ENCODE results near the gene TES. TPM values are rescaled to one million over a fixed set of nuclear protein-coding genes. Genes with fewer than 3 reads are reported as not detected.

Gene TES
- total RNA-seq, 6 experiments from 2014 or later = 6.0 to 22.3 (median 12.5) TPM

DNA sequence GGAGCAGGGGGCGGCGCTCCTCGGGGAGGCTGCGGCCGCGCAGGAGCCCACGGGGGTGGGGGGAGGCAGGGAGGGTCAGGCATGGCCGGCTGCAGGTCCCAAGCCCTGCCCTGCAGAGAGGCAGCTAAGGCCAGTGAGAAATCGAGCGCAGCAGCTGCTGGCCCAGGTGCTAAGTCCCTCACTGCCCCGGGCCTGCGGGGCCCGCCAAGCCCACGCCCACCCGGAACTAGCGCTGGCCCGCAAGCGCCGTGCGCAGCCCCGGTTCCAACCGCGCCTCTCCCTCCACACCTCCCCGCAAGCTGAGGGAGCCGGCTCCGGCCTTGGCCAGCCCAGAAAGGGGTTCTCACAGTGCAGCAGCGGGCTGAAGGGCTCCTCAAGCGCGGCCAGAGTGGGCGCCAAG is 28.3 kb upstream of the TES start:
- TF ChIP-seq, protein P1, sequence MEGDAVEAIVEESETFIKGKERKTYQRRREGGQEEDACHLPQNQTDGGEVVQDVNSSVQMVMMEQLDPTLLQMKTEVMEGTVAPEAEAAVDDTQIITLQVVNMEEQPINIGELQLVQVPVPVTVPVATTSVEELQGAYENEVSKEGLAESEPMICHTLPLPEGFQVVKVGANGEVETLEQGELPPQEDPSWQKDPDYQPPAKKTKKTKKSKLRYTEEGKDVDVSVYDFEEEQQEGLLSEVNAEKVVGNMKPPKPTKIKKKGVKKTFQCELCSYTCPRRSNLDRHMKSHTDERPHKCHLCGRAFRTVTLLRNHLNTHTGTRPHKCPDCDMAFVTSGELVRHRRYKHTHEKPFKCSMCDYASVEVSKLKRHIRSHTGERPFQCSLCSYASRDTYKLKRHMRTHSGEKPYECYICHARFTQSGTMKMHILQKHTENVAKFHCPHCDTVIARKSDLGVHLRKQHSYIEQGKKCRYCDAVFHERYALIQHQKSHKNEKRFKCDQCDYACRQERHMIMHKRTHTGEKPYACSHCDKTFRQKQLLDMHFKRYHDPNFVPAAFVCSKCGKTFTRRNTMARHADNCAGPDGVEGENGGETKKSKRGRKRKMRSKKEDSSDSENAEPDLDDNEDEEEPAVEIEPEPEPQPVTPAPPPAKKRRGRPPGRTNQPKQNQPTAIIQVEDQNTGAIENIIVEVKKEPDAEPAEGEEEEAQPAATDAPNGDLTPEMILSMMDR (IDR thresholded peaks at IDR 0.05) = no peak
- no peak for TF ChIP-seq POLR2A (IDR thresholded peaks at IDR 0.05)
- WGBS (ENCODE audit: insufficient coverage, low coverage, low lambda C conversion rate, missing lambda C conversion rate) = 80% methylated on average over 1 of the region's 30 CpGs
- Histone ChIP-seq H3K36me3 (no peaks in the 10 kb centered on the region), H3K27ac (no peak overlapping the region), H3K9me3 (no peaks in the 10 kb centered on the region), H3K27me3 (no peaks in the 10 kb centered on the region), H3K4me1 (no peaks in the 10 kb centered on the region), H3K4me3 (no peak overlapping the region)
- ATAC-seq (no peak), DNase-seq (no peak)
- intact Hi-C loops (cut with DNase I) = loop anchor here (5.0 kb wide), 1 partner anchor 55 kb away; no protein-coding TSS in a partner anchor

DNA sequence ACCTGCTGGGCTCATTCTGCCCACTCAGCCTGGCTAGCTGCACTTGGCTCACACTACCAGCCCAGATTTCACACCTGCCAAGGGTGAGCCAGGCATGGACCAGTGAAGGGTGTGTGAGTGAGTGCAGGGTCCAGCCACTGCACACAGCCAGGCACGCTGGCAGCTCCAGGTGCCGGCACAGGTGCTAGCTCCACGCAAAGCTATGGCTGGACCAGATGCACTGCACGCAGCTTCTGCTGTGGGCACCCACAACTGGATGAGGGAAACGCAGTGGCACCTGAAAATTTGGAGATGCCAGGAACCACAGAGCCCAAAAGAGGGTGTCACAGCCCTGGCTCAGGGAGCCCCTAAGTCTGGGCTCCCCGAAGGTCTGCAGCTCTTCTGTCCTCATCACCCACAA is 24.9 kb upstream of the TES start:
- no peaks in the 10 kb centered on the region for H3K9me3 ChIP-seq
- intact Hi-C loops (cut with DNase I) = no loop called here
- no peak overlapping the region for H3K27ac ChIP-seq
- no peaks in the 10 kb centered on the region for H3K27me3 ChIP-seq
- no peak overlapping the region for H3K4me3 ChIP-seq
- no peaks in the 10 kb centered on the region for H3K36me3 ChIP-seq
- H3K4me1 ChIP-seq = no peaks in the 10 kb centered on the region
- ATAC-seq (no peak), DNase-seq (peak in 1 of 3 donors; percentile 50)
- no CpG with 5 or more reads among the region's 6 CpGs for WGBS (ENCODE audit: insufficient coverage, low coverage, low lambda C conversion rate, missing lambda C conversion rate)
- TF ChIP-seq, protein P1 (IDR thresholded peaks at IDR 0.05) = no peak
- no peak for TF ChIP-seq POLR2A (IDR thresholded peaks at IDR 0.05)

DNA sequence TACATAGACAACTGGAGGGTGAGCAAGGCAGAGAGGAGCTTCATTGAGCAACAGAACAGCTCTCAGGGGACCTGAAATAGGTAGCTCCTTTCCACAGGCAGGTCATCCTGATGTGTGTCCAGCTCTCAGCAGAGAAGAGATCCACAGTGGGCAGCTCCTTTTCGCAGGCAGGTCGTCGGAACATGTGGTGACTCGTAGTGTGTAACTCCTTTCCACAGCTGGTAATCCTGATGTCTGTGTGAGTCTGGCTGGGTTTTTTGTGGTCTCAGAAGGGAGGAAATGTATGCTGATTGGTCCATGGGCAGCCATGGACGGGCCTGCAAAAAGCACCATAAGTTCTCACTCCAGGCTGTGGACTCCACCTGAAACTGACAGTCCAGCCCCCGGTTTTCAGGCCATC is 24.4 kb upstream of the TES start:
- intact Hi-C loops (cut with DNase I) = no loop called here
- Histone ChIP-seq H3K4me1 (no peaks in the 10 kb centered on the region), H3K4me3 (no peak overlapping the region), H3K27ac (no peak overlapping the region), H3K9me3 (no peaks in the 10 kb centered on the region), H3K36me3 (no peaks in the 10 kb centered on the region), H3K27me3 (no peaks in the 10 kb centered on the region)
- WGBS (ENCODE audit: insufficient coverage, low coverage, low lambda C conversion rate, missing lambda C conversion rate) = 83% methylated on average over 1 of the region's 6 CpGs
- no peak for TF ChIP-seq POLR2A (IDR thresholded peaks at IDR 0.05)
- TF ChIP-seq, protein P1 (IDR thresholded peaks at IDR 0.05) = no peak
- no peak for ATAC-seq
- DNase-seq = no peak

DNA sequence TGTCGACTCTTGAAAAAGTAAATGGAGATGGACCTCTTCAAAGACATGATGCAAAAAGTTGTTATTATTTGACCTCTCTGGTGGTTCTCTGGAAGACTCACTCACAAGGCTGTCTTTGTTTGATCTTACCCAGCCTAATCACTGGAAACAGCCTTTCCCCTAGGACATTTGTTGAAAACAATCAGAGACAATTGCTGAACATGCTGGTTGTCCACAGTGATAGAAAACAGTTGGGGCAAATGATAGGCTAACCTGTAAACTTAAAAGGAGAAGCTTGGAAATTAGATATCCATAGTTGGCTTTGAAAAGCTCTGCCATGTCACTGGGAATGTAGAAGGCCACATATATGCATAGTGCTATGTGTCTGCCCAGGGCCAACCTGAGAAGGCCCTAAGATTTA is 22.9 kb upstream of the TES start:
- ATAC-seq (no peak), DNase-seq (no peak)
- H3K27ac ChIP-seq = no peak overlapping the region
- H3K27me3 ChIP-seq = no peaks in the 10 kb centered on the region
- 100% methylated on average over 1 of the region's 1 CpG for WGBS (ENCODE audit: insufficient coverage, low coverage, low lambda C conversion rate, missing lambda C conversion rate)
- no peaks in the 10 kb centered on the region for H3K4me1 ChIP-seq
- TF ChIP-seq, protein P1 (IDR thresholded peaks at IDR 0.05) = no peak
- TF ChIP-seq POLR2A (IDR thresholded peaks at IDR 0.05) = no peak
- H3K9me3 ChIP-seq = no peaks in the 10 kb centered on the region
- intact Hi-C loops (cut with DNase I) = no loop called here
- no peaks in the 10 kb centered on the region for H3K36me3 ChIP-seq
- H3K4me3 ChIP-seq = no peak overlapping the region

All from right lobe of liver (tissue), 6 donors.